Posterior vena cava (tissue), 2 donors: ENCODE results near the gene KRTAP10-7. TPM values are rescaled to one million over a fixed set of nuclear protein-coding genes. Genes with fewer than 3 reads are reported as not detected.

Source experiments
- DNase-seq: peaks from one replicate; pipeline ENCODE4 v3.0.0-alpha.2; 2020; ENCODE audit warnings: low spot score
- intact Hi-C, 2 donors: fragments of 100-400 bp; cut with DNase I; formaldehyde crosslinking; loops; one replicate each; pipeline versions ENCODE4 v1.14.1 to v1.14.2; 2022 to 2023
- total RNA-seq, 2 donors: library from RNA; stranded (reverse); fragmentation: NEBNext Ultra II Directional; extraction: Animal tissue kit (Norgen Biotek cat#: 25700); gene quantifications; one replicate each; pipeline ENCODE4 v1.2.1, GENCODE V29; 2021
- donor health status: DM: yes; HTN: yes; CAD: no.
- donor health status: DM: yes; HTN: yes; CAD: no.

KRTAP10-7 gene
- total RNA-seq, 2 donors from 2014 or later: not detected

DNA sequence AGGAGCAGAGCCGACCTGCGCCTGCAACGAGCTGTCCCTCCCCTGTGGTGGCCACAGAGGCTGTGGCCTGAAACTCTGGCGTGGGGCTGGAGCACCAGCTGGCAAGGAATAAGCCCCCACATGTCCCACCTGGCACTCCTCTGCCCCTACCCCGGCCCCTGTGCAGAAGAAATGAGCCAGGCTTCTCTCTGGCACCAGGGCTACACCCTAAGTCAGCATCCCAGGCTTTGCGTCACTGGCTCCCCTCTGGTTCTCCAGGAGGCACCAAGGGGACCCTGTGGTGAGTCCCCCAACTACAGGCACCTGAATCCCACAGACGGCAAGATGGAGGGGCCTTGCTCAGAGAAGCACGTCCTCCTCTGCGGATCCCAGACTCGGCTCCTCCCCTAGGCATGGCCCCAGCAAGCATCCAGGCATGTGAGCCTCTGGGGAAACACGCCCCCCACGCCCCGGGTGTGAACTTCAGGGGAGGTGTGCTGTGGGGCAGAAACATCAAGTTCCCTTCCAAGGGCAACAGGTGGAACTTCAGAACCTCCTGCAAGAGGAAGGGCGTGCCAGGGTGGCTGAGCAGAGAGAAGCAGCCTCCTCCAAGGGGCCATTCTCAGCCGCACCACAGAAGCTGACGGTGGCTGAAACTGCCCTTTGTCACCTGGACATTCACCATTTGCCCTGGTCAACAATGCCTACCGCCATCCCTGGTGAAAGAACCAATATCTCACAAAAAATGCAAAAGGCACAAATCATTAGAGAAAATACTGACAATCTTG lies 2.9 kb downstream of the KRTAP10-7 start:
- peak; percentile 37 for DNase-seq
- intact Hi-C loops: no loop called here

DNA sequence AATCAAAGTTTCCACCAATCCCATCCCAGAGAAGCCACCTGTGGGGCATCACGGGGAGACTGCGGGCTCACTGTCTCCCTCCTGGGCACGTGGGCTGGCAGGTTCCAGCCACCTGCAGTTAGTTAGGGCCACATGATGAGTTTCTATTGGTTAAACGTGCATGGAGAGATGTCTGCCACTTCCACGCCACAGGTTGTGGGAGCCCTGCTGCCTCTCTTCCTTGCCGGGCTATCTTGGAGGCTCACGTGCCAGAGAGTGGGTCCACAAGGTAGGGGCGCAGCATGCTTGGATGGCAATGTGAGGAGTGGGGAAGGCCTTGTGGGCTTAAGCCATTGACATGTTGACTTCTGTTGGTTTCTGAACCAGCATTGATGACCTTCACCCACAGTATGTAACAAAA lies 3.5 kb downstream of the KRTAP10-7 start:
- intact Hi-C loops: no loop called here
- DNase-seq: peak; percentile 57

DNA sequence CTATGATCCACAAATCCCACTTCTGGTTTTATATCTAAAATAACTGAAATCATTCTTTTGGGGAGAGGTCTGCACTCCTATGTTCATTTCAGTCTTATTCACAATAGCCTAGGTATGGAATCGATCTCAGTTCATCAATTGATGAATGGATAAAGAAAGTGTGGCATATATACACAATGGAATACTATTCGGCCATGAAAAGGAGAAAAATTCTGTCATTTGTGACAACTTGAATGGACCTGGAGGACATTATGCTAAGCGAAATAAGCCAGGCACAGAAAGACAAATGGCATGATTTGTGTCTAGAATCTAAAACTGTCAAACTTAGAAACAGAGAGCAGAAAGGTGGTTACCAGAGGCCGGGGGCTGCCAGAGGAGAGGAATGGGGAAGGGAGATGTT lies 6.1 kb downstream of the KRTAP10-7 start:
- DNase-seq: no peak
- intact Hi-C loops: no loop called here

DNA sequence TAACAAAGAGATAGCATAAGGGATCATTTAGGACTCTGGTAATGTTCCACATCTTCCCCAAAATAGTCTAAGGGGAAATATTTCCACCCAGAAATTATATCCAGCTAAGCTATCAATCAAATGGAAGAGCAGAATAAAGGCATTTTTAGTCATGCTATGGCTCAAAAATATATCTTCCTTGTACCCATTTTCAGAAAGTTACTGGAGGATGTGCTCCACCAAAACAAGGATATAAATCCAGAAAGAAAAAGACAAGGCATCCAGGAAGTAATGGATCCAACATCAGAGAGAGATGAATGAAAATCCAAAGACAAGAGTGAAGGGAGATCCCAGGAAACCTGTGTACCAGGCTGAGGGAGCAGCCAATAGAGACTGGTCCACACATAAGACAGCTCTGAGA lies 8.8 kb downstream of the KRTAP10-7 start:
- intact Hi-C loops: no loop called here
- DNase-seq: no peak

DNA sequence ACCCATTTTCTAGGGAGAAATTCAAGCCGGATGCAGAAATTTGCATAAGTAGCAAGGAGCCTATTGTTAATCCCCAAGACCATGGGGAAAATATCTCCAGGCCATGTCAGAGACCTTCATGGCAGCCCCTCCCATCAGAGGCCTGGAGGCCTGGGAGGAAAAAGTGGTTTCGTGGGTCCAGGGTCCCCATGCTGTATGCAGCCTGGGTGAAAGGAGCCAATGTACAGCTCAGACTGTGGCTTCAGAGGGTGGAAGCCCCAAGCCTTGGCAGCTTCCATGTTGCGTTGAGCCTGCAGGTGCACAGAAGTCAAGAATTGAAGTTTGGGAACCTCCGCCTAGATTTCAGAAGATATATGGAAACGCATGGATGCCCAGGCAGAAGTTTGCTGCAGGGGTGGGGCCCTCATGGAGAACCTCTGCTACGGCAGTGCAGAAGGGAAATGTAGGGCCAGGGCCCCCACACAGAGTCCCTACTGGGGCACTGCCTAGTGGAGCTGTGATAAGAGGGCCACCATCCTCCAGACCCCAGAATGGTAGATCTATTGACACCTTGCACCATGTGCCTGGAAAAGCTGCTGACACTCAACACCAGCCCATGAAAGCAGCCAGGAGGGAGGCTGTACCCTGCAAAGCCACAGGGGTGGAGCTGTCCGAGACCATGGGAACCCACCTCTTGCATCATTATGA lies 9.9 kb downstream of the KRTAP10-7 start:
- DNase-seq: peak; percentile 55
- intact Hi-C loops: loop anchor here in 1 of 2 donors (10.0 kb wide), 1 partner anchor 305 kb away; no protein-coding TSS in a partner anchor

DNA sequence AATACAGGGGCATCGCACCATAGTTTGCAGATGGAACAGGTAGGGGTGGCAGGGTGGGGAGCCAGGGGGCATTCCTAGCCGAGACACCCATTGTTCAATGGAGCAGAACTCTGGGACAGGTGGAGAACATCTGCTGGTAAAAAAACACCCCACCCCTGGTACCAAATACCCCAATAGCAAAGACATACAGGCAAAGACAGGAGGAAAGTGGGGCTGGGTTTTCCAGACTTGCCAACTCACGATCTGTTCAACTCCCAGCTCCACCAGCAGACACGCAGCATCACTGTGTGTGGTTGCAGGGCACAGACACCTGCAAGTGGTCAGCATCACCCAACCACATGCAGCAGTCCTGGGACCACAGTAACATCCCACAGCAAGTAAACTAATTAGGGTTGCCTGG lies 11.2 kb downstream of the KRTAP10-7 start:
- no peak for DNase-seq
- intact Hi-C loops: loop anchor here in 1 of 2 donors (10.0 kb wide), 1 partner anchor 303 kb away; no protein-coding TSS in a partner anchor

DNA sequence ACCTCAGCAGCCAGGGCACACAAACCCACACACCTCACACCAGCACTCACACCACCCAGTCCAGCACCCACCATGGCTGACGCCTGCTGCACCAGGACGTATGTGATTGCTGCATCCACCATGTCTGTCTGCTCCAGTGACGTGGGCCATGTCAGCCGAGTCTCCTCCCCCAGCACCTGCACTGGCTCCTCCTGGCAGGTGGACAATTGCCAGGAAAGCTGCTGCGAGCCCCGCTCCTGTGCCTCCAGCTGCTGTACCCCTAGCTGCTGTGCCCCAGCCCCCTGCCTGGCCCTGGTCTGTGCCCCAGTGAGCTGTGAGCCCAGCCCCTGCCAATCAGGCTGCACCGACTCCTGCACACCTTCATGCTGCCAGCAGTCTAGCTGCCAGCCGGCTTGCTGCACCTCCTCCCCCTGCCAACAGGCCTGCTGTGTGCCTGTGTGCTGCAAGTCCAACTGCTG lies 11.7 kb downstream of the KRTAP10-7 start, which contains the start of gene KRTAP10-8:
TSS of gene KRTAP10-8 (plus strand) at position 51 of the 458 bp plus-strand sequence. CDS start at position 73, 22 bp downstream.
- DNase-seq: peak; percentile 71
- intact Hi-C loops: loop anchor here in 1 of 2 donors (10.0 kb wide), 1 partner anchor 303 kb away; no protein-coding TSS in a partner anchor

DNA sequence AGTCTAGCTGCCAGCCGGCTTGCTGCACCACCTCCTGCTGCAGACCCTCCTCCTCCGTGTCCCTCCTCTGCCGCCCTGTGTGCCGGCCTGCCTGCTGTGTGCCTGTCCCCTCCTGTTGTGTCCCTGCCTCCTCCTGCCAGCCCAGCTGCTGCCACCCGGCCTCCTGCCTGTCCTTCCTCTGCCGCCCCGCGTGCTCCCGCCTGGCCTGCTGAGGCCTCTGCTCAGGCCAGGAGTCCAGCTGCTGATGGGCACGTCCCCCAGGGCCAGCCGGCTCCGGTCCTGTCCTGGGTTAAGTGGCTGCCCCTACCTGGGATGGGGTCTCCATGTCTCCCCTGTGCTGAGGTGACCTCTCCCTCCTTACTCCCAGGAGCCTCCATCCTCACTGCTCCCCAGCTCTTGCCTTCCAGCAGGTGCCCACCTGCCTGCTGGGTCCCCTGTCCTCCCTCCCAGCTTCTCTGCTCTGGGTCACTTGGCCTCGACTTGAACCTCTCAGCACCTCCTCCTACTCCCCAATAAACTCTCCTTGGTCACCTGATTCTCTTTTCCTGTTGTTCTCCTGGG lies 12.4 kb downstream of the KRTAP10-7 start:
- DNase-seq: peak; percentile 66
- intact Hi-C loops: loop anchor here in 1 of 2 donors (10.0 kb wide), 1 partner anchor 302 kb away; no protein-coding TSS in a partner anchor

DNA sequence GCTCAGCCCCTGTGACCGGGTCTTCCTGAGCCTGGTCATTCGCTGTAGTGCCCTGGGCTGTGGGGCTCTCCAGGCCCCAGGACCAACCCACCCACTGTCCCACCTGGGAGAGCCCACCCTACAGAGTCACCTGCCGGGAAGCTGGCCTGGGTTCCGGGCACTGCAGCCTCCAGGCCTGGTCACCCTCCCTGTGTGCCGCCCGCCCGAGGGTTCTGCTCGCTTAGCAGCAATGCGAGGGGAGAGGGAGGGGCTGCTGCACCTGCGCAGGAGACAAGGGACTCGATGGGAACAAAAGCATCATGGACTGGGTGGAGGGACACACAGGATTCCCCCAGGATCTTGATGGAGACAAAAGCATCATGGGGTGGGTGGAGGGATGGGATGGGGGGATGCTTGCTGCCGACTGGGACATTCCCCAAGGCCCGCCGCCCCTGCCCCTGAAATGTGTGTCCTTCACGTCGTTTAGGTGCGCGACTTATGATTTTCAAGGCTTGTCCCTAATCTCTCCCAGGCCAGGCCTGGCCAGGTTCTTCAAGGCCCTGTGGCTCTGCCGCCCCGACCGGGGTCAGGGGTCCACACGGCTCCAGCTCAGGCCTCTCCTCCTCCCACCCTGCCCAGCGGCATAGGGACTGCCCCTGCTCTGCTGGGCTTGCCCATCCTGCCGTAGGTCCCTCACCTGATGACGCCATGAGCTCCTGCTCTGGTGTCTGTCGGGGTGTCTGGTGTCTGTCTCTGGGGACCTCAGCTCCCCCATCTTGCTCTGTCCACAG lies 13.2 kb downstream of the KRTAP10-7 start:
- intact Hi-C loops: loop anchor here in 1 of 2 donors (10.0 kb wide), 1 partner anchor 301 kb away; no protein-coding TSS in a partner anchor
- DNase-seq: peak; percentile 71

DNA sequence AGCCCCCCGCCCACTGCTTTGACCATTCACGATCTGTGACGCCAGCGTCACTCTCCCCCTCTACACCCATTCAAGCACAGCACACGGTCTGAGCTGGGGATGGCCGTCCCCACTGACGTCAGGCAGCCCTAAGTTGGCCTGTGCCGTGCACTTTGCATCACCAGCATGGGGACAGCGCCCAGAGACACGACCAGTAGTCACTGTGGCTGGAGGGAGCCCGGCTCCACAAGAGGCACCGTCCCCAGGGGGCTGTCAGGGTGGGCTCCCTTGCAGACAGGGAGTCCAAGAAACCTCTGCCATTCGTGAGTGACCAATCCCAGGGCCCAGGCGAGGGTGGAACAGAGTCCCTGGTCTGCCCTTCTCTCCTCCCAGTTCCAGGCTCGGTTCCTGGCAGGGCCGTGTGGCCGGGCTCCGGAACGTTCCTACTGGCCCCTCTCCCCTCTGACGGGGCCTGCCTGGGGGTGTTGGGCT lies 13.8 kb downstream of the KRTAP10-7 start:
- intact Hi-C loops: loop anchor here in 1 of 2 donors (10.0 kb wide), 1 partner anchor 301 kb away; no protein-coding TSS in a partner anchor
- peak; percentile 73 for DNase-seq

DNA sequence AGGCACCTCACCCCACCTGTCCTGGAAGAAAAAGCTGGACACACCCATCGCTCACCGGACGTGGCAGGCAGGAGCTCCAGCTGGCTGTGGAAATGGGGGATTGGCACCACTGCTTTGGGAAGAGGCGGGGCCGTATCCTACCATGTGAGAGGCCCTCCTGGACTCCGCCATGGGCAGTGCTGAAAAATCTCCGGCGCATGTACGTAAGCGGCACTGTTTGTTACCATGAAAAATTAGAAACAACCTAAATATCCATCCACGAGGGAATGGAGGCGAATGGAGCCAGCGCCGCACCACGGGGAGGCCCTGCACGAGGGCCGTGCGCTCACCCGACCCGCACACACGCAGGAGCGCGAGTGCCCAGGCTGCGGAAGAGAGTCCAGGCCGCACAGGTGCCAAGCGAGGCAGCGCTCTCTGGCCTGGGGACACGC lies 14.6 kb downstream of the KRTAP10-7 start:
- peak; percentile 66 for DNase-seq
- intact Hi-C loops: loop anchor here in 1 of 2 donors (10.0 kb wide), 1 partner anchor 300 kb away; no protein-coding TSS in a partner anchor

DNA sequence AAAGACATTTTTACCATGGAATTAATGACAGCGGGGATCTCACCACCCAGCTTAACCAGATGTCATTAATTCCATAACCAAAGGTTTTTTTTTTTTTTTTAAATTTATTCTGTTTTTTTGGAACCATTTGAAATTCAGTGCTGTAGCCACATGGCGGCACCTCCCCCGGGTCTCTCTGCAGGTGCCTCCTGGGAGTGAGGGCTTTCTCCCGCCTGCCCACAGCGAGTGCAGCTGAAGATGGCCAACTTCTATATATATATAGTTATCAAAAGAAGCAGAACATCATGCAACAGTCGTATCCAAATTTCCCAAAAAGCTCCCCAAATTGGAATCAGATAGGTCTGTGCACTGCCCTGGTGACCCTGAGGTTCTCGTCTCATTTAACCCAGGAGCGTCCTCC lies 15.1 kb downstream of the KRTAP10-7 start:
- no peak for DNase-seq
- intact Hi-C loops: loop anchor here in 1 of 2 donors (10.0 kb wide), 1 partner anchor 299 kb away; no protein-coding TSS in a partner anchor

DNA sequence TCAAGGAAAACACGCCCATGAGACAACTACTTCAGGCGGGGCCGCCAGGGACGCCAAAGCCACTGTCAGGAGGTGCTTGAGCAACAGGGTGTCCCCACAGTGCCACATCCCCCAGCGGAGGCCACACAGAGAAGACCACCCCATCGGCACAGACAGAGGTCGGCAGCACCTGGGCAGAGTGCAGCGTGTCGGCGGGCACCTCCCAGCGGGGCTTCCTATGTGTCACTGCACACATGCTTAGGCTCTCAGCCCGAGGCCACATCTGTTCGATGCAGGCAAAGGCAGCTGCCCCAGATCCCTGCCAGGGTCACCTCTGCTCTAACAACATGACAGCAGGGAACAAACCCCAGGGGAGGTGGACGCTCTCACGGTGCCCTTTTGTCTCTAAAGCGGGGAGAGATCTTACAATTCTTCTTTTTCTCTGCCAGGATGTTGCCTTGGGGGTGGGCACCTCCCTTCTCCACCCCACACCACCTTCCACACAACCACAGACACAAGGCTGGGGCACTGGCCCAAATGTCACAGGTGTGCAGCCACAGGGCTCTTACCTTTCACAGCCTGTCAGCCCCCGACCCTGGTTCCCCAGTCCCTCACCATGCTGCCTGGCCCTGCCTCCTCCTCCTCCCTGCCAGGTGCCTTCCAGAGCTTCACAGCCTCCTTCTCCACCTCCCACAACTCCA lies 15.7 kb downstream of the KRTAP10-7 start:
- intact Hi-C loops: loop anchor here in 1 of 2 donors (10.0 kb wide), 1 partner anchor 299 kb away; no protein-coding TSS in a partner anchor
- peak; percentile 68 for DNase-seq

DNA sequence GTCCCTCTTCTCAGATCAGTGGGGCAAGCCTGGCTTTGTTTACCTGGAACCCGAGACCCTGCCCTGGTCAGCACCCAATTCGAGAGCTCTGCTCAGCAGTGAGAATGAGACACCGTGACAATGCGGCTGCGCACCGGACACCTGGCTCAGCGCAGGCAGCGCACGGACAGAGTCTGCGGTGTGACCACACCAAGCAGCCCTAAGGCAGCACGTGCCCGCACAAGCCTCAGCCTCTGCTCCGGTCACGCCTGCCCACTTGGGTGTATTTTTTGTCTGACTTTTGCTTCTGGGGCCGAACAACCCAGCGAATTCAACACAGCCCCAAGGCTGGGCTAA lies 16.2 kb downstream of the KRTAP10-7 start:
- peak; percentile 50 for DNase-seq
- intact Hi-C loops: loop anchor here in 1 of 2 donors (10.0 kb wide), 1 partner anchor 298 kb away; no protein-coding TSS in a partner anchor

DNA sequence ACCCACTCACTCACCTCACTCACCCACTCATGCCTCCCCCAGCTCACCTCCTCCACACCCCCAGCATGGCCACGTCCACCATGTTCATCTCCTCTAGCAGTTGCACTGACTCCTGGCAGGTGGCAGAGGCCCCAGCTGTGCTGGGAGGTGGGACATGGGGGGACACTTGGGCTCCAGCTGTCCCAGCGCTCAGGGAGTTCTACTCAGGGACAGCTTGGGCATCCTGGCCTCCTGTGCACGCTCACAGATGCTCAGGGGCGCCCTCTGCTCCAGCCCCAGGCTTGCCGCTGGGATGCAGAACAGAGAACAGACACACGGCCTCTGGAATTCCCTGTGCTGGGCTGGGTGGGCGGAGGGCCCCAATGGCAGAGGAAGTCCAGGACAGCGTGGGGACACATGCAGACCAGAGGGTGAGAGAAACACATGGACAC lies 16.7 kb downstream of the KRTAP10-7 start:
- no peak for DNase-seq
- intact Hi-C loops: loop anchor here in 1 of 2 donors (10.0 kb wide), 1 partner anchor 298 kb away; no protein-coding TSS in a partner anchor

DNA sequence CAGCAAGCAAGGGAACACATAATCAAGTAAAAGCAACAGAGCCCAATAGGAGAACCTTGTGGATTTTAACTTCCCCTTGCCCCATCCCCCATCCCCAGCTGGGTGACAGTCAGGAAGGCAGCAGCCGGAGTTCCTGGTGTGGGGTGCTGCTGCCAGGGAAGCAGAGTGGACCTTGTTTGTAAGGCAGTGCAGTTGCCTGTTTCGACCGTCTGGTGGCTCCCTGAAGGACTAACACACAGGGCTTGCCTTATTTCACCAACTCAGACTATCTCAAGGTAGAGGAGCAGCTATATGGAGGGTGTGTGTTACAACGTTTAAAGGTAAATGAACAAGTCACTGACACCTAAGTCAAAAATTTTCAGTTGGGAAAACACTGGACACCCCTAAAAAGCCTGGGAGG lies 18.1 kb downstream of the KRTAP10-7 start:
- no peak for DNase-seq
- intact Hi-C loops: loop anchor here in 1 of 2 donors (10.0 kb wide), 1 partner anchor 296 kb away; no protein-coding TSS in a partner anchor

DNA sequence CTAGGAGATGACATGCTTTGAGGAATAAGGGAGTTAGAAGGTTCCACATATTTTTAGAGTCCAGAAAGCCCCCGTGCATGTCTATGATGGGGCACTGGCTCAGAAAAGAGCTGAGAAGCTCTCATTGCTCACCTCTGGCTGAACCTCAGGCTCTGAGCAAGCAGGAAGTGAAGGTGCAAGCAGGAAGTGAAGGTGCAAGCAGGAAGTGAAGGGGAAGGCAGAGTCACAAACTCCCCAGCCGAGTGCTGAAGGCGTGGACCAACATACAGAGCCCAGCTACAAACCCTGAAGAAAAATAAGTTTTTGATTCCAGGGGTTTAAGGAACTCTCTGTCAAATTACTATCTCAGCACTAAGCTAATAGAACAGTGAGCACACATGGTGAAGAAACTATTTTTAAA lies 18.5 kb downstream of the KRTAP10-7 start:
- no peak for DNase-seq
- intact Hi-C loops: loop anchor here in 1 of 2 donors (10.0 kb wide), 1 partner anchor 296 kb away; no protein-coding TSS in a partner anchor

DNA sequence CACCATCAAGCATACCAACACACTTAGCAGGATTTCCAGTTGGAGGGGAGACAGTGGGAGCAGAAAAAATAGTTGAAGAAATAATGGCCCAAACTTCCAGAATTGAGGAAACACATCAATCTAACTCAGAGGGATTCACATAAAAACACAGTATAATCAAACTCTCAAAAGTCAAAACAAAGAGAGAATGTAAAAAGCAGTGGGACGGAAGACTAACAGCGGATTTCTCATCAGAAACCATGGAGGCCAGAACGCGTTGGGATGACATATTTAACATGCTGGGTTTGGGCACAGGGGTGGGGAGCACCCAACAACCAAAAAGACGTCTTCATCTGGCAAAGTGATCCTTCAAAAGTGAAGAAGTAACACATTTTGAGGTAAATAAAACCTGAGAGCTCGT lies 19.5 kb downstream of the KRTAP10-7 start:
- DNase-seq: no peak
- intact Hi-C loops: loop anchor here in 1 of 2 donors (10.0 kb wide), 1 partner anchor 295 kb away; no protein-coding TSS in a partner anchor
